Measurements from ENCODE around the gene SYNC. TPM values are rescaled to one million over a fixed set of nuclear protein-coding genes. Genes with fewer than 3 reads are reported as not detected.

Gene SYNC
- total and polyA plus RNA-seq, 9 of the 15 experiments (the other 6 are each of a cell fraction or from before 2014, with no cell fraction given): 0.49 to 1.1 (median 0.87) TPM

DNA sequence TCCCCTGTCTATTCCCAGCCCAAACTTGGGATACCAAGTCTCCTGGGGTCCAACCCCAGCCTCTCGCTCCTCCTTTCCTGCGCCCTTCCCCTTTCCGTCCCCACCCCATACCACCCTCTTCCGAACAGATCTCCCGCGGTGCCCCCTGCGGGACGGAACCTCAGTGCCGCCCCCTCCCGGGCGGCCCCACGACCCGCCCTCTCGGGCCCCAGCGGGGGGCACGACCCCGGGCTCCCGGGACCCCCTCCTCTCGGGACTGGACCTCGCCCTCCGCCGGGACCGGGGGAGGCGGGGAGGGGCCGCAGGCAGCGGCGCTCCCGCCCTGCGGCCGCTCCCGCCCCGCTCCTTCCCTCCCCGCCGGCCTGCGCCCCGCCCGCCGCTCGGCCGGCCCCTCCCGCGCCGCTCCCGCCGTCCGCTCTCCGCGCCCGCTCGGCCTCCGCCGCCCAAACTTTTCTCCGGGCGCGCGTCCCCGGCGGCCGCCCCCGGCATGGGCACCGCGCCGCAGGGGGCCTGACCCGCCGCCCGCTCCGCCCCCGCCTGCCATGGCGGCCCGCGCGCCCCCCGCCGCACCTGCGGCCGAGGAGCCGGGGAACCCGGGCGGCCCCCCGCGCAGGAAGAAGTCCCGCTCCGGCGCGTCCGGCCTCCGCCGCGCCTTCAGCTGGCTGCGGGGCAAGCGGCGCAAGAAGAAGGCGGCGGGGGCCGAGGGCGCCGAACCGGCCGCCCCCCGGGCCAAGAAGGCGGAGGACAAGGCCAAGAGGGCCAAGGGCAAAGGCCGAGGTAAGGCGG, 39.0 kb upstream of the SYNC start (continued):
- no peak for TF ChIP-seq HNRNPL (IDR thresholded peaks at IDR 0.05; ENCODE audit: low read depth, low read length)
- TF ChIP-seq ZNF436 (CRISPR knock-in tag; IDR thresholded peaks at IDR 0.05): no peak
- no peak for TF ChIP-seq RFX5 (IDR thresholded peaks at IDR 0.05; ENCODE audit: low read depth, low read length)
- no peak for TF ChIP-seq DNMT1 (IDR thresholded peaks at IDR 0.05)
- TF ChIP-seq E2F5 (CRISPR knock-in tag; IDR thresholded peaks at IDR 0.05): no peak
- TF ChIP-seq ADNP (tag; IDR thresholded peaks at IDR 0.05): no peak
- no peak; the same call in 1 of the 2 replicates for TF ChIP-seq ZBTB9 (CRISPR knock-in tag; IDR thresholded peaks at IDR 0.05)
- no peak; a peak in 1 of 4 replicates for TF ChIP-seq TEAD1 (CRISPR knock-in tag; IDR thresholded peaks at IDR 0.05)
- no peak for TF ChIP-seq ZNF444 (CRISPR knock-in tag; IDR thresholded peaks at IDR 0.05)
- TF ChIP-seq E2F3 (CRISPR knock-in tag; IDR thresholded peaks at IDR 0.05): 0 out of 2 replicates have a peak, but pooled peaks have one; percentile 58
- no peak; the same call in 1 of the 2 replicates for TF ChIP-seq CBX1 (IDR thresholded peaks at IDR 0.05; ENCODE audit: low read depth)
- no peak for TF ChIP-seq MCM5 (IDR thresholded peaks at IDR 0.05; ENCODE audit: low read depth)
- no peak for TF ChIP-seq TEAD2 (tag; IDR thresholded peaks at IDR 0.05)
- TF ChIP-seq HEY1 (CRISPR knock-in tag; IDR thresholded peaks at IDR 0.05; ENCODE audit: borderline replicate concordance): no peak
- TF ChIP-seq ZNF232 (CRISPR knock-in tag; IDR thresholded peaks at IDR 0.05): no peak
- no peak for TF ChIP-seq PHTF2 (CRISPR knock-in tag; IDR thresholded peaks at IDR 0.05)
- TF ChIP-seq UBTF (IDR thresholded peaks at IDR 0.05; ENCODE audit: borderline replicate concordance in 1 of 2, low read depth in 2 of 2, low read length in 2 of 2): peak in 1 of 2 experiments; percentile 59; a peak in 1 of 4 replicates
- TF ChIP-seq SMARCC2 (IDR thresholded peaks at IDR 0.05; ENCODE audit: low read depth): 0 out of 2 replicates have a peak, but pooled peaks have one; percentile 23
- TF ChIP-seq ZNF384 (IDR thresholded peaks at IDR 0.05; ENCODE audit: low read depth, low read length): no peak
- no peak for TF ChIP-seq ZNF165 (CRISPR knock-in tag; IDR thresholded peaks at IDR 0.05; ENCODE audit: borderline replicate concordance)
- no peak; a peak in 2 of 4 replicates for TF ChIP-seq SIN3A (IDR thresholded peaks at IDR 0.05; ENCODE audit: borderline replicate concordance in 2 of 2, control insufficient read depth in 1 of 2, low read depth in 2 of 2, low read length in 2 of 2)
- TF ChIP-seq TOE1 (IDR thresholded peaks at IDR 0.05; ENCODE audit: borderline replicate concordance): no peak
- TF ChIP-seq TOE1 (CRISPR knock-in tag; IDR thresholded peaks at IDR 0.05; ENCODE audit: borderline replicate concordance, low read depth): no peak
- TF ChIP-seq ZNF511 (CRISPR knock-in tag; IDR thresholded peaks at IDR 0.05): no peak

All from K562 (cell line).